GM12891 (cell line): Measurements from ENCODE around the gene RELT.

ENCODE experiments used
- PAX5 ChIP-seq: IDR thresholded peaks from 2 replicates; pipeline ENCODE4 v1.6.1; 2011; ENCODE audit warnings: low read length, moderate library complexity, mild to moderate bottlenecking; ENCODE audit not compliant: insufficient read depth, severe bottlenecking
- POLR2A ChIP-seq: IDR thresholded peaks from 2 replicates; pipeline ENCODE4 v1.6.1; 2011; ENCODE audit warnings: low read depth, low read length, control low read depth
- POLR2AphosphoS5 ChIP-seq: IDR thresholded peaks from 2 replicates; pipeline ENCODE4 v1.6.1; 2011; ENCODE audit warnings: low read depth, low read length, control low read depth
- POU2F2 ChIP-seq: IDR thresholded peaks from 2 replicates; pipeline ENCODE4 v1.6.1; 2011; ENCODE audit warnings: low read depth, mild to moderate bottlenecking, control low read depth, low read length, moderate library complexity
- SPI1 ChIP-seq: IDR thresholded peaks from 2 replicates; pipeline ENCODE4 v1.6.1; 2011; ENCODE audit warnings: low read depth, low read length, control low read depth
- TAF1 ChIP-seq: IDR thresholded peaks from 2 replicates; pipeline ENCODE4 v1.6.1; 2011; ENCODE audit warnings: low read depth, low read length, control low read depth

DNA sequence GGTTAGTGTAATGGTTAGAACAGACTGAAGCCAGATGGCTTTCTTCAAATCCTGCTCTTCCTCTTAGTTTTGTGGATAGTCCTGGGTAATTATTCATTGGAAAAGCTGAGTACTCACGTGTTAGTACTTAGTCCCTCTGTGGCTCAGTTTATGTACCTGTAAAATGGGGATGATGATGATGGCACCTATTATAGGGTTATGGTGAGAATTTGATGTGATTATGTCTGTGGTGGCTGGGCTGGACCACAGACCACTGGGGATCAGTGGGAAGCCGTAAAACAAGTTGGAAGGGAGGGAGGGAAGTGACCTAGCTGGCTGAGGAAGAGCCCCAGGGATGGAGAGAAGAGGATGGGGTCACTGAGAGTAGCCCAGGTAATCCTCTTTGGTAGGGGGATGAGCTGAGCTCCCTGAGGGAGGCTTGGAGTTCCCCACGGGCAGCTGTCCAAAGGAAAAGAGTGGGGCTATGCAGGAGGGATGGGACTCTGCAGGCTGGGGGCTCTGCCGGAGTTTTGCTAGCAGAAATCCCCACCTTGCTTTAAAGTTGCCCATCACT, 48.3 kb upstream of the RELT start:
- TF ChIP-seq TAF1 (no peak), POLR2A (no peak), POLR2AphosphoS5 (no peak), PAX5 (no peak), POU2F2 (no peak), SPI1 (no peak)
